ENCODE data around the gene TMEM51. TPM values are rescaled to one million over a fixed set of nuclear protein-coding genes. Genes with fewer than 3 reads are reported as not detected.
A peak's percentile ranks its signal among the peaks of the same experiment; 100 is the strongest.

Gene TMEM51
- total RNA-seq, 1 donor from 2014 or later = 0.81 TPM

- peak; percentile 27 for DNase-seq (ENCODE audit: extremely low spot score, unreplicated experiment)
- no peaks in the 10 kb centered on the region for H3K36me3 Mint-ChIP-seq (ENCODE audit: unreplicated experiment)
- no peaks in the 10 kb centered on the region for H3K4me1 Mint-ChIP-seq (ENCODE audit: unreplicated experiment)
- no peak overlapping the region for H3K27ac Mint-ChIP-seq (ENCODE audit: unreplicated experiment)
- no peaks in the 10 kb centered on the region for H3K9me3 Mint-ChIP-seq (ENCODE audit: unreplicated experiment)
- no peak overlapping the region for H3K4me3 Mint-ChIP-seq (ENCODE audit: unreplicated experiment)
- TF ChIP-seq CTCF (IDR thresholded peaks at IDR 0.05) = no peak
- H3K27me3 Mint-ChIP-seq (ENCODE audit: unreplicated experiment) = peaks cover 53% of the 10 kb centered on the region
Measured at GRCh38 chr1:15258833-15259621, 105.5 kb downstream of the TMEM51 start.

- Mint-ChIP-seq H3K9me3 (ENCODE audit: unreplicated experiment) (no peaks in the 10 kb centered on the region), H3K4me1 (ENCODE audit: unreplicated experiment) (no peaks in the 10 kb centered on the region), H3K27me3 (ENCODE audit: unreplicated experiment) (peaks cover 51% of the 10 kb centered on the region), H3K36me3 (ENCODE audit: unreplicated experiment) (no peaks in the 10 kb centered on the region), H3K4me3 (ENCODE audit: unreplicated experiment) (no peak overlapping the region), H3K27ac (ENCODE audit: unreplicated experiment) (no peak overlapping the region)
- DNase-seq (ENCODE audit: extremely low spot score, unreplicated experiment) = peak; percentile 56
- TF ChIP-seq CTCF (IDR thresholded peaks at IDR 0.05) = no peak
Measured at GRCh38 chr1:15259622-15260007, 106.1 kb downstream of the TMEM51 start.

- peak; percentile 70 for DNase-seq (ENCODE audit: extremely low spot score, unreplicated experiment)
- Mint-ChIP-seq H3K36me3 (ENCODE audit: unreplicated experiment) (no peaks in the 10 kb centered on the region), H3K9me3 (ENCODE audit: unreplicated experiment) (no peaks in the 10 kb centered on the region)
Measured at GRCh38 chr1:15260418-15261154, 107.0 kb downstream of the TMEM51 start.

GRCh38 chr1:15261155-15262002 is 107.8 kb downstream of the TMEM51 start:
- Mint-ChIP-seq H3K9me3 (ENCODE audit: unreplicated experiment) (no peaks in the 10 kb centered on the region), H3K4me1 (ENCODE audit: unreplicated experiment) (no peaks in the 10 kb centered on the region), H3K4me3 (ENCODE audit: unreplicated experiment) (no peak overlapping the region), H3K36me3 (ENCODE audit: unreplicated experiment) (no peaks in the 10 kb centered on the region), H3K27me3 (ENCODE audit: unreplicated experiment) (peaks cover 45% of the 10 kb centered on the region), H3K27ac (ENCODE audit: unreplicated experiment) (no peak overlapping the region)
- DNase-seq (ENCODE audit: extremely low spot score, unreplicated experiment) = peak; percentile 71
- no peak for TF ChIP-seq CTCF (IDR thresholded peaks at IDR 0.05)

More at GRCh38 chr1:15260418-15261154, 107.0 kb downstream of the TMEM51 start:
- Mint-ChIP-seq H3K27me3 (ENCODE audit: unreplicated experiment) (peaks cover 47% of the 10 kb centered on the region), H3K4me3 (ENCODE audit: unreplicated experiment) (no peak overlapping the region), H3K4me1 (ENCODE audit: unreplicated experiment) (no peaks in the 10 kb centered on the region), H3K27ac (ENCODE audit: unreplicated experiment) (no peak overlapping the region)
- no peak for TF ChIP-seq CTCF (IDR thresholded peaks at IDR 0.05)
